H1 (cell line): ENCODE measurements around the gene DOP1A. TPM values are rescaled to one million over a fixed set of nuclear protein-coding genes. Genes with fewer than 3 reads are reported as not detected.
A peak's percentile ranks its signal among the peaks of the same experiment; 100 is the strongest.

Experiments used
- CTCF ChIA-PET: fragments of 300-600 bp; sonication (Branson Sonifier 250); formaldehyde crosslinking; loops from one replicate; lab custom pipeline; 2021; ENCODE audit not compliant: partially characterized antibody; lab: Charles Lee
- POLR2A ChIA-PET: fragments of 300-600 bp; sonication (Branson Sonifier 250); formaldehyde crosslinking; loops from one replicate; lab custom pipeline; 2021; ENCODE audit warnings: inconsistent platforms; ENCODE audit not compliant: partially characterized antibody; lab: Charles Lee
- DNase-seq, 2 experiments: peaks; one replicate each; pipeline versions ENCODE4 v3.0.0 to v3.0.0-alpha.2; 2010 to 2022; ENCODE audit warnings: low spot score in 2 of 2, low read depth in 1 of 2, mixed read lengths in 1 of 2
- FAIRE-seq: peaks from 2 replicates; lab custom pipeline; 2011; peaks lifted over from hg19 to GRCh38; lab: Jason Lieb, UNC
- H2AFZ ChIP-seq: 2 replicates; pipeline ENCODE4 v1.8.1; 2012; ENCODE audit warnings: low read length, inconsistent platforms
- H2AK5ac ChIP-seq: 2 replicates; pipeline ENCODE4 v1.6.1; 2013; ENCODE audit warnings: low read depth, low read length
- H2BK120ac ChIP-seq: replicated peaks from 2 replicates; pipeline ENCODE3; 2013; ENCODE audit warnings: low read depth, low read length, inconsistent platforms
- H2BK12ac ChIP-seq: 2 replicates; pipeline ENCODE4 v1.6.1; 2013; ENCODE audit warnings: low read depth, low read length
- H2BK15ac ChIP-seq: 2 replicates; pipeline ENCODE4 v1.6.1; 2013; ENCODE audit warnings: low read length
- H2BK20ac ChIP-seq: 2 replicates; pipeline ENCODE4 v1.6.1; 2013; ENCODE audit warnings: low read length
- H2BK5ac ChIP-seq: 2 replicates; pipeline ENCODE4 v1.6.1; 2013; ENCODE audit warnings: low read depth, low read length
- H3K14ac ChIP-seq: 2 replicates; pipeline ENCODE4 v1.6.1; 2013; ENCODE audit warnings: inconsistent platforms; ENCODE audit not compliant: insufficient read length
- H3K18ac ChIP-seq: 2 replicates; pipeline ENCODE4 v1.6.1; 2013; ENCODE audit warnings: low read length; ENCODE audit errors: extremely low read depth
- H3K23ac ChIP-seq: 2 replicates; pipeline ENCODE4 v1.6.1; 2013; ENCODE audit warnings: inconsistent platforms; ENCODE audit not compliant: insufficient read length
- H3K23me2 ChIP-seq: 2 replicates; pipeline ENCODE4 v1.6.1; 2013; ENCODE audit warnings: low read depth, low read length
- H3K27ac ChIP-seq: 2 replicates; pipeline ENCODE4 v1.6.1; 2011; ENCODE audit warnings: low read depth, low read length, inconsistent platforms
- H3K27me3 ChIP-seq, 4 experiments: replicated peaks in 1 of 4; 1 replicate in 1 of 4; 2 replicates in 3 of 4; pipeline versions ENCODE4 v1.6.1 to v1.8.1; 2011 to 2013; ENCODE audit warnings: low read length in 3 of 4, mild to moderate bottlenecking in 3 of 4, inconsistent platforms in 2 of 4, mixed read lengths in 2 of 4, moderate library complexity in 1 of 4; ENCODE audit not compliant: control insufficient read depth in 3 of 4, insufficient read depth in 3 of 4; ENCODE audit errors: extremely low read depth in 1 of 4
- H3K36me3 ChIP-seq, 4 experiments: 2 replicates each; pipeline versions ENCODE4 v1.6.1 to v1.8.1; 2011 to 2013; ENCODE audit warnings: mild to moderate bottlenecking in 4 of 4, low read length in 3 of 4, moderate library complexity in 2 of 4, control low read depth in 1 of 4, inconsistent platforms in 1 of 4; ENCODE audit not compliant: insufficient read depth in 4 of 4, control insufficient read depth in 2 of 4
- H3K4ac ChIP-seq: replicated peaks from 2 replicates; pipeline ENCODE3; 2013; ENCODE audit warnings: low read length, low read depth, mixed read lengths, inconsistent platforms; ENCODE audit not compliant: insufficient read length
- H3K4me1 ChIP-seq, 4 experiments: replicated peaks in 1 of 4; 1 replicate in 1 of 4; 2 replicates in 3 of 4; pipeline versions ENCODE4 v1.6.1 to v1.8.1; 2011 to 2013; ENCODE audit warnings: low read length in 3 of 4, inconsistent platforms in 2 of 4, mixed read lengths in 1 of 4; ENCODE audit not compliant: insufficient read depth in 4 of 4, control insufficient read depth in 3 of 4
- H3K4me2 ChIP-seq, 2 experiments: 2 replicates each; pipeline versions ENCODE4 v1.6.1 to v1.8.1; 2011 to 2013; ENCODE audit warnings: low read depth in 2 of 2, low read length in 2 of 2, control low read depth in 1 of 2, inconsistent platforms in 1 of 2, mild to moderate bottlenecking in 1 of 2; ENCODE audit not compliant: insufficient read depth in 1 of 2
- H3K4me3 ChIP-seq, 4 experiments: fragments of 200-600, 300-600 bp in 1 of 4; sonication (generic), shearing (Covaris generic), sonication (Bioruptor Twin) in 1 of 4; 2 replicates each; pipeline versions ENCODE4 v1.5.1 to v1.8.1; 2011 to 2016; ENCODE audit warnings: low read length in 4 of 4, low read depth in 3 of 4, control low read depth in 2 of 4, inconsistent platforms in 2 of 4, mild to moderate bottlenecking in 2 of 4, mixed read lengths in 1 of 4, moderate library complexity in 1 of 4; ENCODE audit not compliant: insufficient read depth in 2 of 4; ENCODE audit errors: extremely low read depth in 1 of 4
- H3K56ac ChIP-seq: replicated peaks from 2 replicates; pipeline ENCODE3; 2013; ENCODE audit warnings: low read depth, mild to moderate bottlenecking, mixed read lengths, low read length, inconsistent platforms; ENCODE audit not compliant: insufficient read length
- H3K79me1 ChIP-seq: 2 replicates; pipeline ENCODE4 v1.6.1; 2013; ENCODE audit warnings: low read depth, low read length, control low read depth
- H3K79me2 ChIP-seq, 2 experiments: 2 replicates each; pipeline versions ENCODE4 v1.6.1 to v1.8.1; 2012 to 2013; ENCODE audit warnings: low read length in 2 of 2, mild to moderate bottlenecking in 2 of 2, inconsistent platforms in 1 of 2; ENCODE audit not compliant: insufficient read depth in 2 of 2, control insufficient read depth in 1 of 2
- H3K9ac ChIP-seq, 4 experiments: replicated peaks in 1 of 4; 1 replicate in 1 of 4; 2 replicates in 3 of 4; pipeline versions ENCODE4 v1.6.1 to v1.8.1; 2011 to 2013; ENCODE audit warnings: low read depth in 3 of 4, low read length in 3 of 4, control low read depth in 2 of 4, mild to moderate bottlenecking in 2 of 4, moderate library complexity in 2 of 4, inconsistent platforms in 1 of 4; ENCODE audit errors: extremely low read depth in 1 of 4
- H3K9me3 ChIP-seq, 2 experiments: 2 replicates each; pipeline versions ENCODE4 v1.6.1 to v1.8.1; 2012 to 2013; ENCODE audit warnings: mild to moderate bottlenecking in 2 of 2, moderate library complexity in 2 of 2, control low read depth in 1 of 2, inconsistent platforms in 1 of 2, low read depth in 1 of 2, low read length in 1 of 2, mixed read lengths in 1 of 2; ENCODE audit not compliant: insufficient read depth in 2 of 2
- H4K20me1 ChIP-seq, 2 experiments: replicated peaks in 1 of 2; 2 replicates each; pipeline versions ENCODE3 to v1.8.1; 2011 to 2013; ENCODE audit warnings: inconsistent platforms in 2 of 2, low read length in 2 of 2, mild to moderate bottlenecking in 1 of 2; ENCODE audit not compliant: insufficient read depth in 2 of 2, control insufficient read depth in 1 of 2
- H4K5ac ChIP-seq: 2 replicates; pipeline ENCODE4 v1.6.1; 2013; ENCODE audit warnings: low read length, low read depth, mixed read lengths, inconsistent platforms; ENCODE audit not compliant: insufficient read length
- H4K8ac ChIP-seq: 2 replicates; pipeline ENCODE4 v1.8.0; 2013; ENCODE audit warnings: mild to moderate bottlenecking, moderate library complexity, low read length, inconsistent platforms; ENCODE audit not compliant: insufficient read depth; ENCODE audit errors: extremely low read depth
- H4K91ac ChIP-seq: replicated peaks from 2 replicates; pipeline ENCODE3; 2013; ENCODE audit warnings: low read length, mixed read lengths, inconsistent platforms; ENCODE audit not compliant: insufficient read length
- BRCA1 ChIP-seq: IDR thresholded peaks from 2 replicates; pipeline ENCODE4 v1.6.1; 2012; ENCODE audit warnings: low read depth, low read length, improper control_type of control experiment
- CBX8 ChIP-seq: fragments of 300-800, 300-1000 bp; sonication (generic); IDR thresholded peaks from 2 replicates; pipeline ENCODE4 v1.7.1; 2016; ENCODE audit warnings: low read depth, low read length, borderline replicate concordance
- HDAC6 ChIP-seq: IDR thresholded peaks from one replicate; pipeline ENCODE4 v1.7.1; 2012; ENCODE audit warnings: low read depth, mild to moderate bottlenecking, inconsistent platforms, low read length, moderate library complexity
- POLR2A ChIP-seq, 2 experiments: IDR thresholded peaks; 1 replicate in 1 of 2; 2 replicates in 1 of 2; pipeline ENCODE4 v1.6.1; 2011; ENCODE audit warnings: low read depth in 2 of 2, low read length in 2 of 2, mild to moderate bottlenecking in 2 of 2; ENCODE audit errors: control extremely low read depth in 1 of 2
- RFX5 ChIP-seq: IDR thresholded peaks from 2 replicates; pipeline ENCODE4 v1.6.1; 2011; ENCODE audit warnings: low read depth, low read length, improper control_type of control experiment, borderline replicate concordance
- WGBS, 2 experiments: shearing (Covaris generic) in 1 of 2; methylation state at CpG; one replicate each; pipeline versions ENCODE4 v1.1.6 to v1.1.7; 2013 to 2015; ENCODE audit warnings: low lambda C conversion rate in 2 of 2, mixed read lengths in 2 of 2, inconsistent platforms in 1 of 2, low coverage in 1 of 2, missing lambda C conversion rate in 1 of 2; ENCODE audit not compliant: insufficient replicate concordance in 2 of 2, insufficient coverage in 1 of 2, insufficient read length in 1 of 2; ENCODE audit errors: extremely low coverage in 1 of 2, missing lambda C conversion rate in 1 of 2; 5-methylcytosine and 5-hydroxymethylcytosine counted together
- polyA plus RNA-seq, 7 experiments: library from polyadenylated mRNA; depleted of rRNA in 3 of 7; stranded (reverse) in 5 of 7; unstranded in 2 of 7; fragments of >200 nt in 5 of 7; fragments of 200-250 nt in 2 of 7; gene quantifications; 1 replicate in 5 of 7; 2 replicates in 1 of 7; 4 replicates in 1 of 7; pipeline versions ENCODE4 v1.2.1 to v1.2.3, GENCODE V29; 2011 to 2013; ENCODE audit warnings: missing spikeins in 2 of 7, mixed read lengths in 2 of 7
- total RNA-seq: library from RNA; stranded (reverse); fragmentation: NEBNext Ultra II Directional; extraction: Animal tissue kit (Norgen Biotek cat#: 25700); gene quantifications from 2 replicates; pipeline ENCODE4 v1.2.1, GENCODE V29; 2021

The DOP1A gene
- total and polyA plus RNA-seq, 2 of the 8 experiments (the other 6 are each of a cell fraction or from before 2014, with no cell fraction given), result 7.5 to 14.7 TPM

- Histone ChIP-seq H3K9ac (no peak overlapping the region), H2BK5ac (no peak overlapping the region), H3K23me2 (no peaks in the 10 kb centered on the region), H3K36me3 (peaks cover 6 to 58% (median 18%) of the 10 kb centered on the region in 4 experiments), H3K79me2 (no peaks in the 10 kb centered on the region), H3K9me3 (no peaks in the 10 kb centered on the region), H2BK15ac (no peak overlapping the region), H3K79me1 (no peaks in the 10 kb centered on the region), H2BK120ac (no peak overlapping the region), H4K20me1 (no peaks in the 10 kb centered on the region), H4K5ac (no peak overlapping the region), H3K14ac (no peak overlapping the region), H2AK5ac (no peak overlapping the region), H3K27me3 (peaks cover 0 to 1% (median 0%) of the 10 kb centered on the region in 4 experiments; a peak in 1 of 7 replicates), H4K8ac (no peak overlapping the region), H3K4me2 (no peak overlapping the region), H2BK12ac (no peak overlapping the region), H2AFZ (no peak overlapping the region), H3K18ac (no peak overlapping the region), H3K4ac (no peak overlapping the region), H3K27ac (no peak overlapping the region), H3K56ac (no peak overlapping the region), H2BK20ac (no peak overlapping the region)
- ChIA-PET POLR2A (no interaction called here), CTCF (no interaction called here)
- DNase-seq (peak in 1 of 2 experiments; percentile 1), FAIRE-seq (no peak)
- 81% methylated on average over 4 of the region's 4 CpGs; no CpG with 5 or more reads in 1 of the 2 experiments for WGBS, 2 experiments
- no peak for TF ChIP-seq BRCA1
- TF ChIP-seq HDAC6, result no peak
- TF ChIP-seq CBX8, result no peak
- TF ChIP-seq POLR2A (IDR thresholded peaks at IDR 0.05; ENCODE audit: control extremely low read depth in 1 of 2, low read depth in 2 of 2, low read length in 2 of 2), result no peak
- no peak for TF ChIP-seq RFX5
- TF ChIP-seq, all 59 proteins: peak for 0
- Histone ChIP-seq H3K23ac (no peak overlapping the region), H4K91ac (no peak overlapping the region), H3K4me1 (no peaks in the 10 kb centered on the region), H3K4me3 (no peak overlapping the region)
Measured at GRCh38 chr6:83019741-83020140, 47.7 kb upstream of the DOP1A start.
